HG02571 (cell line): ENCODE results near the gene TIRAP.

Source experiments
- ATAC-seq: cut with Tn5 transposase; IDR thresholded peaks from one replicate; pipeline ENCODE4 v1.9.1; 2021; ENCODE audit warnings: mild to moderate bottlenecking, moderate library complexity; ENCODE audit not compliant: unreplicated experiment

Gene TIRAP

DNA sequence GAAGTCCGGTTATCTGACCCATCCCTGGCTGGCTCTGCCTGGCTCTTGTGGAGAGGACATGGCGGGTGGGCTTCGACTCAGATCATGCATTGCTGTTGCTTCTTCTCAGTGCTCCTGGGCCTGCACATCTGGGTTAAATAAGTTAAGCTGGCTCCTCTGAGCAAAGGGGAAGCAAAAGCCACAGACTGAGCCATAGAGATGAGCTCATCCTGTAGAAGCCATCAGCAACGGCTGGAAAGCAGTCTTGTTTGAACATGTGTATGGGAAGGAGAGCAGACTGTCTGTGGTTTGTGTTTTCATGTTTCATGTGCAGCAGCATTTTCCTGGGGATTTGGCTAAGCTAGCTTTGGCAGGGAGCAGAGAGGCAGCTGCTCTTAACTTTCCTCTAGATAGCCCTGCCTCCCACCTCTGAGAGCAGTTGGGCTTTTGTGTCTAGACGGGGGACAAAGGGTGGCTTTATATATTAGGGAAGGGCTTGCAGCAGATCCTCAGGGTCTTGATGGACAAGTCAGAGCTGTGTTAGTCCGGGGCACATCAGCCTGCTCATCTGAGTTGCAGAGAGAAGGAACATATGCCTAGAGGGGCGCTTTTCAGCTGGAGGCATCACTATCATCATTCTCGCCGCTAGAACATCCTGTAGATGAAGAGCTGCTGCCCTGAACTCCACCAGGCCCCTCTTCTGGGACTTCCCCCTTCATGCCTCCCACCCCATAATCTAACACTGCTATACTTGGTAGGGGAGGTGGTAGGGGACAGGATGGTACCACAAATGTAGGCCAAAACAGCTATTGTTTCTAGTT, 35.9 kb downstream of the TIRAP start:
- ATAC-seq = peak; percentile 79

DNA sequence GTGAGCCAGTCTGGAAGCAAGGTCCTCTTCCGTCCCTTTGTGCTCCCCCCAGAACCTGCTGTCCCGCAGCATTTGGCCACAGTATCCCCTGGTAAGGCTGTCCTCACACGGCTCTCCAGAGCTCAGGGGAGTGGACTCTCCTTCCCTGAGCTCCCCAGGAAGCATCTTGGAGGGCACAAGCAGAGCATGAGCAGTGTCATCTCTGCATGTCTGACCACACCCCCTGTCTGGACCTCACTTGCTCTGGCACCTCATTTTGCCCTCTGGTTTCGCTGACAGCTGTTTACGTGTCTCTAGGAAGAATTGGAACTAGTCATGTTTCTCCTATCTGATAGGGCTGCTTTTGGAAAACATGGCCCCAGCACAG, 36.5 kb downstream of the TIRAP start:
- no peak for ATAC-seq

DNA sequence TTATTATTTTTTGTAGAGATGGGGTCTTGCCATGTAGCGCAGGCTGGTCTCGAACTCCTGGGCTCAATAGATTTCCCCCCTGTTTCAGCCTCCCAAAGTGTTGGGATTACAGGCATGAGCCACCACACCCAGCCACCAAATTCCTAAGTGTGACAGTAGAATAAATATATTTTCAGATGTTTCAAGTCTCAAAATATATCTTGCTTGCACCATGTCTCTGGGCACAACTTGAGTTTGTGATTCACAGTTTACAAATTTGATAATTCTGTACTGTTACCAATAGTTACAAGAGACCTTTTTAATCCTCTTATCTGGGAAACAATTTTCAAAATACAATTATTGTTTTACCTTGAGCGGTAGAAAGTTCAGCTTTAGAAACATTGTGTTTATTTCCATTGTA, 40.1 kb downstream of the TIRAP start:
- ATAC-seq = no peak

DNA sequence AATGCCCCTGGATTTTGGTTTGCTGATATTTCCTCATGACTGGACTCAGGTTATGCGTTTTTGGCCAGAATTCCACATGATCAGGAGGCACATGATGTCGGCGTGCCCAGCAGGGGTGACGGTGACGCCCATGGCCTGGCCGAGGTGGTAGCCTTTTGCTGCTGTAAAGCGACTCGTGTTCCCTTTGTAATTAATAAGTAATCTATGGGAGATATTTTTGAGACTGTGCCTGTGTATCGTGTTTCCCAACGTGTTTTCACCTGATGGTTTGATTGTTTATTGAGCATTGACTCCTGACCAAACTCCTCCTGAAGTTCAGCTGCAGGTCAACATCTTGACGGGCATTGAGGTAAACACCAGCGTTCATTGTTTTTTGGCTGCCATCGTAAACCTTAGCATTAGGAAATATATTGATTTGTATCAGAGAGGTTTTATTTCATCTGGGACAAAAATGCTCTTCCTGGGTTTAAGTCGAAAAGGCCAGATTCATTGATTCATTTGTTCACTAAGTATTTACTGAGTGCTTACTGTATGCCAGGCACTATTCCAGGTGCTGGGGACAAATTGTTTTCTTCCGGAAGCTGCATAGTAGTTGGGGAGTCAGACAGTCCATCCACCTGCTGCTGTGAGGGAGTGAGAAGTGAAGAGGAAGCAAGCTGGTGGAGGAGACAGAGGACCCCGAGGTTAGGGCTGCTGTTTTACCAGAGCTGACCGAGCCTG, 44.5 kb downstream of the TIRAP start:
- ATAC-seq = no peak

DNA sequence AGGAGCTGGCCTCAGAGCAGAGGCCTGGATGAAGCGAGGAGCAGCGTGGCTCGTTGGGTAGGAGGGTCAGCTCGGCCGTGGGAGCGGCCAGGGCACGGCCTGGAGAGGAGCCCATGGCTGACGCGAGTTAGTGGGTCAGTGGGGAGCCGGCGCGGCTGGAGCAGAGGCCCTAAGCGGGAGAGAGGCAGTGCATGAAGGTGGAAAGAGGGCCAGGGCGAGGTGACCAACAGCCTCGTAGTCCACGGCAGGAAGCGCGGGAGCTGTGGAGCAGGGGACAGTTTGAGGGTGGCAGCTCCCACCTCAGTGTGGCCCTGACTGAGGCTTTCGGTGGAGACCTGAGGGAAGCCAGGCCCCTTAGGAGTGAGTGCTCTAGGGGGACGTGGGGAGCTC, 45.1 kb downstream of the TIRAP start:
- ATAC-seq = no peak

DNA sequence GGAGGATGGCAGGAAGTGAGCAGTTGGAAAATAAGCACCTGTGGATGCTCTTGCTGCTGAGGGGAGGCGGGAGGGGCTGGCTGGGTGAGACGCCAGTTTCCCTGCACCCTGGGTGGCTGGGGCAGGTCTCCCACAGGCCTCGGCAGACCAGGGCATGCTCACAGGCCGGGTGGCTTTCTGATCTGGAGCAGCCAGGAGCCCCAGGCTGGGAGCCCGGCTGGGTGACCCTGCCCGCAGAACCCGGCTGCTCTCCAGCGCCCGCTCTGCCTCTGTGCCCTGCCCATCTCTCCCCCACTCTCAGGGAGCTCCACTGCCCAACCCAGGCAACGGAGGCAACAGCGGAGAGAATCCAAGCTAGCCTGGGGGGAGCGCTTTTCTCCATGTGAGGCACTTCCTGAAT, 45.6 kb downstream of the TIRAP start:
- no peak for ATAC-seq

DNA sequence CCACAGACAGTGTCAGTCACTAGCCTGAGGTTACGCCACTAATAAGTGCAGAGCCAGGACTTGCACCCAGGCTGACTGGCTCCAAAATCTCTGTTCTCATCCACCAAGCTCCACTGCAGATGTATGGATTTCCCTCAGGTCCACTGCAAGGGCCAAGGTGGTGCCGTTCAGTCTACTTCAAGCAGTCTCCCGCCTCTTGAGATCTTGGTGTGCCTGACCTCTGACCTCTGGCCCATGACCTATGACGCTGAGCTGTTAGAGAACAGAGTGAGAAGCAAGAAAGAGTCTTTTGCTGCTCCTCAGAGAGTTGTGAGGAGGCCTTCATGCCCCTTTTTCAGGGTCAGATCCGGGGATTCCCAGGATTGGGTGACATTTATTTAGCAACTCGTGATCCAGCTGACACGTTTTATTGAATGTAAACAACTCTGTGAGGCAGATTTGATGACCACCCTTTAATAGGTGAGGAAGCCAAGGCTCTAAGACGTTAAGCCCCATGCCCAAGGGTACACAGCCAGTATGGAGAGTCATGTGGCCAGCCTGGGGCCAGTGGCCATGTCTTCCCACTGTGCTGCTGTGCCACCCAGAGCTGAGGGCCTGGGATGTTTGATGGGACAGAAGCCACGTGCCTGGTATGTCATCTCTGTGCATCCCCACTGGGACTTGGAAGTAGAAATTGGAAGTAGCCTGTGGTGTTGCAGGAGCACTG, 46.2 kb downstream of the TIRAP start:
- no peak for ATAC-seq

DNA sequence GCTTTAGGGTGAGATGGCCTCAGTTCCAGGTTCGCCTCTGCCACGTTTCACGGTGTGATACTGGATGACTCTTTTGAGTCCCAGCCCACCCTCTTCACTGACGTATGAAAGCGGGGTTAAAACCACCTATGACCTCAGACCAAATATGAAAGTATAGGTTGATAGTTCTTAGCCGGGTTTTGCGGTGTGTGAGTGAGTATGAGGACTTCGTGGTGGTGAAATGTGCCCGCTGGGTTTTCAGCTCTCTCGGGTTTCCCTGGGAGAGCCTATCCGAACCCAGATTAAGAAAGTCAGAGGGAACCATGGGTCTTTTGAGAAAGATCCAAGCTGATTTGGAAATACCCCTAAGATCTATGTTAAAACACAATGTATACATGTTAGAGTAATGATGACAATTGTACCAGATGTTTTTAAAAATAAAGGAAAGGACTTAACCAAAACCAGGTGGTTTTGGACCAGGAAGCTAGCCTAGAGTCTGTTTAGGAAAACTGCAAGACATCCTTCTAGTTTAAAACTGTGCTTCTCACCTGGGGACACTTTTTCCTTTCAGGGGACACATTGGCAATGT, 46.8 kb downstream of the TIRAP start:
- no peak for ATAC-seq

DNA sequence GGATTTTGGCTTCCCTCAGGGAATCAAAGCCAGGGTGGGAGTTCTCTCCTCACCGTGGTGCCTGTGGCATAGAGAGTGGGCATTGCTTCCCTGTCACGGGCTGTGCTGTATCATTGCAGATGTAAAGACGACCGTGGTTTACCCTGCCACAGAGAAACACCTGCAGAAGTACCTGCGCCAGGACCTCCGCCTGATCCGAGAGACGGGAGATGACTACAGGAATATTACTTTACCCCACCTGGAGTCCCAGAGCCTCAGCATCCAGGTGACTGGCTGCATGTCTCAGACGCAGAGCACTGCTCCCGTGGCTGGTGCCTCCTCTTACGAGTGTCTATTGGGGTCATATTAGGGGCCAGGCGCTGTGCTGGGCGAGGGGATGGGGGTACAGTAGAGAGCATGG, 48.4 kb downstream of the TIRAP start:
- no peak for ATAC-seq

DNA sequence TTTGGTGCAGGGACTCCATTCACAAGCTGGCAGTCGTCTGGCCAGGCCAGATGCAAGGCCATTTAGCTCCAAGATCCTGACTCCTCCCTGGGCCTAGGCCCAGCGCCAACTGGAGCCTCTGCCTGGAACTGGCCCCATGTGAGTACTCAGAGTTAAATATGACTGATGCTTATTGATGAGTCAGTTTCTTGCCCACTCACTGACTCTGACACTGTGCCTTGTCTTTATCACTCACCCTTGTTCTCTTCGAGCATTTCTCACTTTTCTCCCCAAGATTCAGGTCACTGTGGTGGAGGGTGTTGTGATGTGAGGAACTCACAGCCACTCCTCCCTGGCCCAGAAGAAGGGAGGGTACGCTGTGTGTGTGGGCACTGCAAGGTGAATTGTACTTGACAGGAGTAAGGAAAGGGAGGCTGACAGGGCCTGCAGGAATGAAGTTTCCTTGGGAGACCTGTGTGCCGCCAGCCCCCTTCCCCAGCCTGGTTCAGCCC, 49.4 kb downstream of the TIRAP start:
- no peak for ATAC-seq

DNA sequence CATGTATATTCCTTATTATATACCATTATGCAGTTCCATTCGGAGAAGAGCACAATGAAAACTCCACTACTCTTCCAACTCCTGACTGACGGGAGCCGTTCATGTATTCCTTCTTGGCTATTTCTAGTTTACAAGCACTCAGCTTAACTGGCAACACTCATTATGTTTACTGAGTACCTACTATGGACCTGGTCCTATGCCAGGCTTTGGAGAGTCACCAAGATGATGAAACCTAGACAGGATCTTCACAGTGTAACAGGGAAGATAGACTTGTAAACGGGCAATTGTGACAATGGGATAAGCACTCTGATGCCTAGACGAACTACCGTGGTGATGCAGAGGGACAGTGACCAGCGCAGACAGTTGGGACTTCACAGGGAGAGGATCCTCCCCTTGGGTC, 50.2 kb downstream of the TIRAP start:
- ATAC-seq = no peak

DNA sequence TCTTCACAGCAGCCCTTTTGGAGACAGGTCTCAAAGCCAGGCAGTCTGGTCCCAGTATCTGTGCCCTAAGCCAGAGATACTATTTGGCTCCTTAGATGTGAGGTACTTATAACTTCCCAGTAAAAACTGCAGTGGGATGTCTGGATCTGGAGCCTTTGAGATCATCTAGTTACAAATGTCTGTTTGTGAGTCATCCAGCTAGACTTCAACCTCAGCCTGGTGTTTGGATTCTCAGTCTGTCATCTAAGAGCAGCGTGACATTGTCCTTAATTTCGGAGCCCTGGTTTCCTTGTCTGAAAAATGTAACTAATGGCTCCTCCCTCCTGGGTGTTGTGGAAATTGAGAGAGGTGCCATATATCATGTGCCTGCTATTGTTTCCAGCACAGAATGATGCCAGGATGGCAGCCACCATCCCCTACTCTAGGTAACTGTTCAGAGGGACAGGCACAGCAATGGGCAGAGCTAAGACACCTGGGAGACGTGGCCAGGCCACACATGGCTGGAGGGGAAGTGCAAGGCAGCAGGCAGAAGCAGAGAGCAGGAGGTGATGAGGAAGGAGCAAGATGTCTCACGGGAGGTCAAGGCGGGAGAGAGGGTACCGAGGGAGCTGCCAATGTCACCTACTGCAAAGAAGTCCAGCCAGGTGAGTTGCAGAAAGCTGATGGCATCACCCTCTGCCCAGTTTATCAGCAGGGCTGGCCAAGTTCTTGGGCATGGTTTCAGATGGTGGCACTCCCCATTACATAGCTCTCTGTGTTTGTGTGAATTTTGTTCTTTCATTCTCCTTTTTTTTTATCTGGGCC, 52.0 kb downstream of the TIRAP start:
- no peak for ATAC-seq

DNA sequence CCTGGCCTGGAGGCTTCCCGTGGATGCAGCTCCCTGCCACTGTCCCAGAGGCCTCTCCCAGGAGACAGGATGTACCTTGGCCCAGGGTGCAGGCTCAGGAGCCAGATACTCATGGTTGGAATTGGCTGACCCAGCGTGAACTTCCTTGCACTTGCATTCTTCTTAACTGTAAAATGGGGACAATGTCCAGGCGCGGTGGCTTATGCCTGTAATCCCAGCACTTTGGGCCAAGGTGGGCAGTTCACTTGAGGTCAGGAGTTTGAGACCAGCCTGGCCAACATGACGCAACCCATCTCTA, 52.5 kb downstream of the TIRAP start:
- no peak for ATAC-seq

DNA sequence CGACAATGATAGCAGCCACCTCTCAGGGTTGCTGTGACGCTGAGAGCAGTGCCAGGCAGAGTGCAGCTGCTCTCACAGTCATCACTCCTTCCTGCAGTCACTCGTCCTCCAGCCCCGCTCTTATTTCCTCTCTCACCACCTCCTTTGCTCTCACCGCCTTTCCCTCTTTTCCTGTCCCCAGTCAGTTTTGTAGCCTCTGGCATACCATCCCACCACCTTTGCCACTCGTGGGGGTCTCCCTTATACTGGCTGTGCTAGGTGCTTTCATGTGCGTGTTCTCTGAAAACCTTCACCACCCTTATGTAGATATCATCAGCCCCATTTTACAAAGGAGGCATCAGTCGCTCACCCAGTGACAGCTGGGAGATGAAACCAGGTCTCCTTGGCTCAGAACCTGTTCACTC, 53.2 kb downstream of the TIRAP start:
- no peak for ATAC-seq

DNA sequence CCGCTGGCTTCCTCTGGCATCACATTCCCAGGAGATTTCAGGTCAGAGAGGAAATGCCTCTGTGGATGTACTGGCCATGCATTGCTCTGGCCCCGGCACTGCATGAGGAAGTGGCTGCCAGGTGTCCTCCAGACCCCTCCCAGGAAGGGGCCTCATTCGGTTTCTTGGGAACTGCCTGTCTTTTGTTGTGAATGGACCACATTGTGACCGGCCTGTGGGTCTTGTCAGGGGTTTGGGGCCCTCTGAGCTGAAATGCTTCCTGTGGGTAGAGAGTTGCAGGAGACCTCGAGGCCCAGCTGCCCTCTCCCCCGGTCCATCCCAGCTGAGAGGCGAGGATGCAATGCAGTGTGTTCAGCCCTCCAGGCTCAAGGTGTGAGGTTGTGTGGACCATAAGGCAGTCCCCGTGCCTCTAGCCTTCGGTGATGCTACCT, 53.8 kb downstream of the TIRAP start:
- no peak for ATAC-seq

DNA sequence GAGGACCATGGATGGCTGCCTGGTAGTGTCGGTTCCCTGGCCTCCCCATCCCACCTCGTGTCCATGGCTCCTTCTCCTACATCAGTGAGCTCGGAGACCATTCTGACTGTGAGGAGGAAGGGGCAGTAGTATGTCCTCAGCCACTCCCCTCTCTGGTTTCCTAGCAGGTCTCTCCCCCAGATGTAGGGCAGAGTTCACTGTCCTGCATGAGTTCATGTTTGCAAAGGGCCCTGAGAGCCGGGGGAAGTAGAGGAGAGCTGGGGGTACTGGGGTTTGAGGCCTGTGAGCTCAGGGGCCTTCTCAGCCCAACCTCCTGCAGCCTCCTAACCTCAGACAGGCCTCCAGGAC, 54.2 kb downstream of the TIRAP start:
- ATAC-seq = no peak

DNA sequence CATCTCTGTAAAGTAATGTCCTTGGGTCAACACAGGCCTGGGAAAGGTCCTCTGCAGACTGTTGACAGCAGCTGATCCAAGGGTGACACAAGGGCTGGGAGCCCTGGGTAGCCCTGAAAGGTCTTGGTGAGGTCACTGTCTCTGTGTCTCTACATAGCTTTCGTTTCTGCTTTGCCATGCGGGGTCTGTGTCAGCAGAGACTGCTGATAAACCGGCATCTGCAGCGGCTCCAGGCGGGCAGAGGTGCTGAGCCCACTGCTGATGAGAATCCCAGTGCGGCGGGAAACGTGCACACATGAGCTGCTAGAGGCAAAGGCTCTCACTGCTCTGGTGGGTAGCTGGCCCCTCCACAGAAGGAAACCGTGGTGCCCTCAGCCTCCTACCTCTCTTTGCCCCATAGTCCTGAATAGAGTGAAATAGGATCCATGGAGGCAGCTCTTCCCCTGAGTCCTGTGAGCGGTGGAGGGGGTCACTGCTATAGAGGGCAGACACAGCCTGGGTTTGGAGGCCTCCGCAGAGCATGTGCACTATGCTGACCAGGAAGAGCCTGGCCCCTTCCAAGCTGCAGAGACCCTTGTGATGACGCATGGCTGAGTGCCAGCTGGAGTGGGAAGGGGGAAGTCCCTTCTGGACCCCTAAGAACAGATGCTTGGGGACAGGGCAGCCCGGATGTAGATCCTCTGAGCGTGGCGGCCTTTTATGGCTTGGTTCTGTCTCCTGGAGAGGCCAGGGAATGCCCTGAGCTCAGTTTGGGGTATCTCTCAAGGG, 54.8 kb downstream of the TIRAP start:
- no peak for ATAC-seq

DNA sequence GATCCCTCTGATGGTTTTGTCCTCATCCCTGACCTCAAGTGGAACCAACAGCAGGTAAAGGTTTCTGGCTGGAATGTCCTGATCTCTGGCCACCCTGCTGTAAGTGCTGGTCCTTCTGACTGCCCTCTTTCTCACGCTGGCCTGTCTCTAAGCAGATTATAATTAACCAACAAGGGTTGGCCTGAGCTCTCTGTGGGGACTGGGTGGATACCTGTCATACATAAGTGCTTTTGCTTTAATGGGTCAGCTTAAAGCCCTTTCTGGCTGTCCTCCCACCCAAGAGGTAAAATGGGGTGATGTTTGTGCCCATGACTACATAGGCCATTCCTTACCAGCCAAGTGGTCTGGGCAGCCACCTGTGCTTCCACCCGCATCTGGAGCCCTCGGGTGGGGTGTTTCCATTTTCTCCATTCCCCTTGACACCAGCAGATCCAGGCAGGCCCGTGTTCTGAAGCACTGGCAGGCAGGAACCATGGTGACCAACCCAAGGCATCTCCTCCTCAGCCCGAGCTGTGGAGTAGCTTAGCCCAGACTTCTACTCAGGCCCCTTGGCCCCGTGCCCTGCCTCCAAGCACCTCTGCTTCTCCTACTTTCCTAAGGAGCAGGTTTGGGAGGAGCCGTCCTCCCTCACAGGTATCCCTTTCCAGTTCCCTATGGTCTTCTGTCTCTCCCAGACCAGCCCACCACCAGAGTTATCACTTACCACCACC, 55.6 kb downstream of the TIRAP start:
- no peak for ATAC-seq

DNA sequence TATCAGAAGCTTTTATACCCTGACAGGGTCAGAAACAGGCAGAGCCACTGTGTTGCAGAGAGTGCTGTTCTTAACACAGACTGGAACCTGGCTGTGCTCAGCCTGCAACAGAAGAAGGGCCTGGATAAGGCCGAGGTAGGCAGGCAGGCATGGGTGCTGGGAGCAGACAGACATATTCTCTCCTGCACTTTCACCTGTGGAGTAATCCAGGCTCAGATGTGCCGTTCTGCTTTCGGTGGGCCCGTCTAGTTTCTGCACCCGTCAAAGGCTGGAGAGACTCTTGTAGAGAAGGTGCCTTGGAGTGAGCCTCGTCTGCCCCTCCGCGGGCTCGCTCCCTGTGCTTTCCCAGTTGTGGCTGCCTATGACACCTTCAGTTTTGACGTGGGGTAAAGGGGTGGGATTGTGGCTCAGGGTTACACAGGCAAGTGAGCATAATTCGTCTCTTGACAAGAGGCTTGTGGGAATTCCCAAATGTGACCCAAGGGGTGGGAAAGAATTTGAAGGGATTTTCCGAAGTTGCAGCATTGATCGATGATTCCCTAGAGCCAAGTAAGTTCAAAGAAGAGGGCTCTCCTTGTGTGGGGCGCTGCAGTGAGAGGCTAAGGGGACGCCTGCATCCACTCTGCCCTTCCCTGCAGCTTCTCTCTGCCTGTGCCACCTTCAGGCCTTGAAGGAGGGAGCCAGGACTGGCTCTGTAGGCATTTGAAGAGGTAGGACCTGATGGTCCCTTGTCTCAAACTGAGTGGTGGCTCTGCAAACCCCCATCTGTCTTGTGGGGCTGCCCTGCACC, 56.4 kb downstream of the TIRAP start:
- no peak for ATAC-seq
